OCI-LY7 (cell line): ENCODE measurements around the gene ANKFN1. TPM values are rescaled to one million over a fixed set of nuclear protein-coding genes. Genes with fewer than 3 reads are reported as not detected.

Experiments
- BruUV-seq: library from RNA; stranded (reverse); fragments of 400-500 nt; replicated peaks from 2 replicates; lab custom pipeline; 2021; lab: Mats Ljungman, UMichigan
- CTCF ChIA-PET: fragments of 300-600 bp; sonication (Branson Sonifier 250); formaldehyde crosslinking; loops from one replicate; lab custom pipeline; 2022; ENCODE audit warnings: antibody characterized with exemption; ENCODE audit not compliant: unreplicated experiment; lab: Charles Lee
- POLR2A ChIA-PET: fragments of 300-600 bp; sonication (Branson Sonifier 250); formaldehyde crosslinking; loops from one replicate; lab custom pipeline; 2022; ENCODE audit warnings: antibody characterized with exemption; lab: Charles Lee
- DNase-seq: peaks from one replicate; pipeline ENCODE4 v3.0.0-alpha.2; 2015; ENCODE audit warnings: low spot score
- H2AFZ ChIP-seq: fragments of 200-600 bp; sonication (generic), shearing (Covaris generic); 2 replicates; pipeline ENCODE4 v1.6.1; 2014; ENCODE audit warnings: mild to moderate bottlenecking, antibody characterized with exemption, low read length, moderate library complexity
- H3K27ac ChIP-seq: fragments of 200-600 bp; sonication (generic); 2 replicates; pipeline ENCODE4 v1.5.1; 2014; ENCODE audit warnings: mixed run types, low read depth, mild to moderate bottlenecking, moderate library complexity, low read length, inconsistent platforms; ENCODE audit not compliant: poor library complexity, severe bottlenecking
- H3K36me3 ChIP-seq: fragments of 200-600 bp; sonication (generic); 2 replicates; pipeline ENCODE4 v1.6.1; 2014; ENCODE audit warnings: mild to moderate bottlenecking, antibody characterized with exemption, low read length, moderate library complexity, mixed read lengths; ENCODE audit not compliant: insufficient read depth
- H3K4me1 ChIP-seq: fragments of 200-600 bp; sonication (generic); 2 replicates; pipeline ENCODE4 v1.5.1; 2014; ENCODE audit warnings: mild to moderate bottlenecking, low read length; ENCODE audit not compliant: insufficient read depth, poor library complexity, severe bottlenecking
- H3K4me2 ChIP-seq: fragments of 200-600 bp; sonication (generic); 2 replicates; pipeline ENCODE4 v1.6.1; 2014; ENCODE audit warnings: mild to moderate bottlenecking, low read length
- H3K4me3 ChIP-seq: fragments of 200-600 bp; sonication (generic); 2 replicates; pipeline ENCODE4 v1.5.1; 2014; ENCODE audit warnings: mild to moderate bottlenecking, low read depth, low read length; ENCODE audit not compliant: poor library complexity, severe bottlenecking
- H3K79me2 ChIP-seq: fragments of 200-600 bp; sonication (generic); 2 replicates; pipeline ENCODE4 v1.6.1; 2016; ENCODE audit warnings: low read depth, mild to moderate bottlenecking, low read length, moderate library complexity, mixed read lengths; ENCODE audit not compliant: insufficient read depth
- H3K9me2 ChIP-seq: fragments of 200-600 bp; sonication (generic); 2 replicates; pipeline ENCODE4 v1.6.1; 2016; ENCODE audit warnings: mild to moderate bottlenecking, low read length, mixed read lengths; ENCODE audit not compliant: insufficient read depth
- H3K9me3 ChIP-seq: fragments of 200-600 bp; sonication (generic); 2 replicates; pipeline ENCODE4 v1.6.1; 2014; ENCODE audit warnings: mild to moderate bottlenecking, mixed run types, low read length, mixed read lengths
- H4K20me1 ChIP-seq: fragments of 200-600 bp; sonication (generic); 2 replicates; pipeline ENCODE4 v1.6.1; 2014; ENCODE audit warnings: mild to moderate bottlenecking, antibody characterized with exemption, low read length, moderate library complexity, mixed read lengths; ENCODE audit not compliant: insufficient read depth
- EZH2phosphoT487 ChIP-seq: fragments of 200-600 bp; sonication (generic); IDR thresholded peaks from 2 replicates; pipeline ENCODE4 v1.6.1; 2018; ENCODE audit warnings: low read depth, borderline replicate concordance, mild to moderate bottlenecking, mixed run types, antibody characterized with exemption, low read length, moderate library complexity, mixed read lengths
- intact Hi-C: fragments of 100-400 bp; cut with micrococcal nuclease; formaldehyde crosslinking; loops from one replicate; pipeline ENCODE4 v1.10.0; 2022; ENCODE audit not compliant: unreplicated experiment
- small RNA-seq: library from RNA; depleted of rRNA; stranded (forward); fragments of <200 nt; gene quantifications from one replicate; pipeline ENCODE3, GENCODE V24; 2014
- total RNA-seq, 2 experiments: library from RNA; depleted of rRNA in 1 of 2; stranded (reverse); fragments of >200 nt in 1 of 2; shearing (Covaris generic) in 1 of 2; gene quantifications; 2 replicates each; pipeline ENCODE4 v1.2.3, GENCODE V29; 2014 to 2022
- TF ChIP-seq, protein P1 (sequence below): fragments of 200-600 bp; sonication (generic); conservative IDR thresholded peaks from 2 replicates; pipeline ENCODE4 v1.5.1; 2014; ENCODE audit warnings: mild to moderate bottlenecking, antibody characterized with exemption, low read length, moderate library complexity, mixed read lengths

The ANKFN1 gene
- total RNA-seq, 2 experiments from 2014 or later = 0.67 TPM; not detected in 1

DNA sequence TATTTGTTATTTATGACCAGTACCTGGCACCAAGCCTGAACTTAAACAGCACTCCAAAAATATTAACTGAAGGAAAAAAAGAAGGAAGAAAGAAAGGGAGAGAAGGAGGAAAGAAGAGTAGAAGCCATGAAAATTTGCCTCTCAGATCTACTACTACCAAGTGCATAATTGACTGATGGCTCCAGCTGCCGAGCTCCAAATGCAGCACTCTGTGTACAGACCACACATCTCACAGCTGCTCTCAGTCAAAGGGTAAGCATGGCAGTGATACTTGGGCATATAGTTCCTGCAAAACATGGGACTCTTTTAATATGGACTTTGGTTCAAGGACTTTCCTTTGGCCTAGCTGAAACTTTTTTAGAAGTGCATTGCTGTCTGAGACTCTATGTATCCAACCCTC is 396.2 kb downstream of the ANKFN1 start:
- ChIA-PET CTCF (no interaction called here), POLR2A (no interaction called here)
- TF ChIP-seq, protein P1, sequence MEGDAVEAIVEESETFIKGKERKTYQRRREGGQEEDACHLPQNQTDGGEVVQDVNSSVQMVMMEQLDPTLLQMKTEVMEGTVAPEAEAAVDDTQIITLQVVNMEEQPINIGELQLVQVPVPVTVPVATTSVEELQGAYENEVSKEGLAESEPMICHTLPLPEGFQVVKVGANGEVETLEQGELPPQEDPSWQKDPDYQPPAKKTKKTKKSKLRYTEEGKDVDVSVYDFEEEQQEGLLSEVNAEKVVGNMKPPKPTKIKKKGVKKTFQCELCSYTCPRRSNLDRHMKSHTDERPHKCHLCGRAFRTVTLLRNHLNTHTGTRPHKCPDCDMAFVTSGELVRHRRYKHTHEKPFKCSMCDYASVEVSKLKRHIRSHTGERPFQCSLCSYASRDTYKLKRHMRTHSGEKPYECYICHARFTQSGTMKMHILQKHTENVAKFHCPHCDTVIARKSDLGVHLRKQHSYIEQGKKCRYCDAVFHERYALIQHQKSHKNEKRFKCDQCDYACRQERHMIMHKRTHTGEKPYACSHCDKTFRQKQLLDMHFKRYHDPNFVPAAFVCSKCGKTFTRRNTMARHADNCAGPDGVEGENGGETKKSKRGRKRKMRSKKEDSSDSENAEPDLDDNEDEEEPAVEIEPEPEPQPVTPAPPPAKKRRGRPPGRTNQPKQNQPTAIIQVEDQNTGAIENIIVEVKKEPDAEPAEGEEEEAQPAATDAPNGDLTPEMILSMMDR = no peak
- no peak for TF ChIP-seq EZH2phosphoT487
- no TSS peak for BruUV-seq
- H3K4me3 ChIP-seq = no peak overlapping the region
- H3K4me2 ChIP-seq = no peak overlapping the region
- no peak overlapping the region for H3K27ac ChIP-seq
- no peak overlapping the region for H2AFZ ChIP-seq
- H3K9me3 ChIP-seq = no peaks in the 10 kb centered on the region
- DNase-seq = no peak
- intact Hi-C loops = no loop called here
- H3K4me1 ChIP-seq = no peaks in the 10 kb centered on the region
- H3K36me3 ChIP-seq = no peaks in the 10 kb centered on the region
- no peaks in the 10 kb centered on the region for H3K79me2 ChIP-seq
- H4K20me1 ChIP-seq = no peaks in the 10 kb centered on the region
- no peaks in the 10 kb centered on the region for H3K9me2 ChIP-seq

DNA sequence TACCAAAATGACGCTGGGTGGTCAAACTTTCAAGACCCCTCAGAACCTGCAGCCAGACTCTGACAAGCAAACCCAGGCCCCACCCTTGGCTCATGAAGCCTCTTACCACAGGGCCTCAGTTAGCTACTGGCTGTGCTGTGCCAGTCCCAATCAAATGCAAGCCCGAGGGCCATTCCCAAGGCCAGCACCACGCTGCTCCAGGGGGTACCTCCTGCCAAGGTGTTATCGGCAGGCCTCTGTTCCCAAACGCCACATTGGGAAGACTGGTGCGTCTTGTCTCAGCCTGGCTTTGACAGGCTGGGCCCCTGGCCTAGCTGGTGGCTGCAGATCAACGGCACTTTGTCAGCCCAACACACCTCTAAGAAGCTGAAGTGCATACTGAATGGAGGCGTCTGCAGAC is 404.4 kb downstream of the ANKFN1 start:
- intact Hi-C loops = no loop called here
- H4K20me1 ChIP-seq = no peaks in the 10 kb centered on the region
- H3K4me2 ChIP-seq = no peak overlapping the region
- DNase-seq = no peak
- BruUV-seq = no TSS peak
- H3K36me3 ChIP-seq = no peaks in the 10 kb centered on the region
- TF ChIP-seq, protein P1 = no peak
- TF ChIP-seq EZH2phosphoT487 = no peak
- no peak overlapping the region for H3K27ac ChIP-seq
- ChIA-PET POLR2A (no interaction called here), CTCF (no interaction called here)
- H2AFZ ChIP-seq = no peak overlapping the region
- H3K9me2 ChIP-seq = no peaks in the 10 kb centered on the region
- no peaks in the 10 kb centered on the region for H3K79me2 ChIP-seq
- H3K4me3 ChIP-seq = no peak overlapping the region
- no peaks in the 10 kb centered on the region for H3K4me1 ChIP-seq
- no peaks in the 10 kb centered on the region for H3K9me3 ChIP-seq

DNA sequence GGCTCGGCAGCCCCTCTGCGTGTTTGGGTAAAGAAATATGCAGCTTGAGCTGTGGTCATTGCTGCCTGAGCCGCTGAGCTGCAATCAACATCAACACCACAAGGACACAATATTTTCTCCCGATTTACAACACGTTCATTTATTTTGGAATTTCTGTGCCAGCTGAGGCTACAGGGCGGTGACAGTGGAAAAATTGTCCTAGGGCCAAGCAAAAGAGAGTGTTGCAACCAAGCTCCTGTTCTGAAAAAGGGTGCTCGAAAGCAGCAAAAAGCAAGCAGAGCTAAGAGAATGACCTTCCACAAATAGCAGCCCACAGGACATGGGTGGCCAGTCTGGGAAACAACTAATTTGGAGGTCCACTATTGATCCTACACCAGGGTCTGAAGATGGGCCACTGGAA is 404.8 kb downstream of the ANKFN1 start:
- no TSS peak for BruUV-seq
- H3K4me3 ChIP-seq = no peak overlapping the region

More for the DNA sequence above, 404.8 kb downstream of the ANKFN1 start:
- Histone ChIP-seq H3K9me2 (no peaks in the 10 kb centered on the region), H3K4me2 (no peak overlapping the region), H3K9me3 (no peaks in the 10 kb centered on the region), H2AFZ (no peak overlapping the region), H4K20me1 (no peaks in the 10 kb centered on the region), H3K36me3 (no peaks in the 10 kb centered on the region), H3K79me2 (no peaks in the 10 kb centered on the region), H3K4me1 (no peaks in the 10 kb centered on the region), H3K27ac (no peak overlapping the region)
- CTCF ChIA-PET = no interaction called here
- intact Hi-C loops = no loop called here
- TF ChIP-seq, protein P1 = no peak
- DNase-seq = no peak
- POLR2A ChIA-PET = no interaction called here

Small RNA genes lying within 50 kb of the gene (small RNA-seq; reads per million reads assigned to genes)
- gene AC006600.1 = not detected
